Measurements from ENCODE around the gene FALEC. TPM values are rescaled to one million over a fixed set of nuclear protein-coding genes. Genes with fewer than 3 reads are reported as not detected.

FALEC gene
- polyA plus RNA-seq, 2 of the 4 experiments (the other 2 are of a cell fraction), result 0.36 to 0.80 TPM

DNA sequence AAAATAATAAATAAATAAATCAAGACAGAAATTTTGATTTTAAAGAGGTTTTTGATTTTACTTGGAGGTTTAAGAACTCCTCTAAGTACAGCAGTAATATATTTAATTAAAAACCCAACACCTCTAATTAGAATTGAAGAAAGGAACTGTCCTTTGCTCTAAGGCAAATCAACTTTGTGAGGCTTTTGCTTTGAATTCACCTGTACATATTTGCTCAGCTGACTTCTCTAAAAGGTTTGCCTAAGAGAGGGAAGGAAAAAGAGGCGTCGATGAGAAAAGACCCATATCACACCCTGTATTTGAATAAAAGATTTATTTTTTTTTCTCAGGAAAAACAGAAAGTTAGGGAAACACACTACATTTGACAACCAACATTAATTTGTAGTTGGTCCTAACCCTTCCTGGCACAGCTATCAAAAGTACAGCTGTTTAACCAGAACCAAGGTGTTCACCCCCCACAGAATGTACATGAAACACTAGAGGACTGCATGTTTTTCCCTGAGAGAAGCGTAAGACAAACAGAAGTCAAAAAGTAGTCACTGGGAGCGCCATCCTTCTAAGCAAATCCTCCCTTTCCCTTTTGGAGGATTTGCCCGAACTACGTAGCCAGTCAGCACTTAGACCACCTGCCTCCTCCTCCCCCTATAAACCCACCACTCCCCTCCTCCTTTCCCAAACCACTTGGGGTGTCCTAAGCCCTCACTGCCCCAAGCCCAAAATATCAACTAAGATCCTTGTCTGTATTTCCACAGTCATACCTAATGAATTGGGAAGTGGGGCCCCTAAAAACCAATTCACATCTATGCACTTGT is 58.9 kb downstream of the FALEC start:
- DNase-seq (ENCODE audit: low read depth in 1 of 2, low spot score in 1 of 2) (no peak), FAIRE-seq (no peak), ATAC-seq (no peak)
- POLR2A ChIA-PET, result interaction anchor here (6.3 kb wide), 1 partner anchor 11 kb away, joined by 201 read pairs; no protein-coding TSS in a partner anchor
- Histone ChIP-seq H3K27ac (peak overlapping the region; percentile 70 to 98; a peak in 4 of 6 replicates), H3K4me3 (peak overlapping the region; percentile 91), H3K4me2 (peak overlapping the region; percentile 74), H3K9me3 (no peaks in the 10 kb centered on the region), H3K4me1 (peaks cover 68% of the 10 kb centered on the region)
- WGBS (ENCODE audit: missing lambda C conversion rate), result 89% methylated on average over 6 of the region's 6 CpGs
- CTCF ChIA-PET, result interaction anchor here (1.7 to 7.4 kb wide), 5 partner anchors 11 to 56 kb away, joined by 4 to 140 read pairs (median 7); partner anchors contain the start of gene ENSA
- TF ChIP-seq FOSB (CRISPR knock-in tag; IDR thresholded peaks at IDR 0.05) (peak; percentile 85), RNF2 (IDR thresholded peaks at IDR 0.05; ENCODE audit: borderline replicate concordance, low read depth) (no peak), BHLHE40 (IDR thresholded peaks at IDR 0.05; ENCODE audit: low read depth, low read length) (no peak), JUN (IDR thresholded peaks at IDR 0.05) (0 out of 5 replicates have a peak, but pooled peaks of 1 of the 2 experiments have one; percentile 20), HOXB13 (CRISPR knock-in tag; IDR thresholded peaks at IDR 0.05; ENCODE audit: low read depth) (no peak), TFCP2L1 (CRISPR knock-in tag; IDR thresholded peaks at IDR 0.05) (peak; percentile 70; the same call in 1 of the 2 replicates), NPAS2 (CRISPR knock-in tag; IDR thresholded peaks at IDR 0.05; ENCODE audit: borderline replicate concordance) (no peak), CBX2 (IDR thresholded peaks at IDR 0.05; ENCODE audit: borderline replicate concordance, low read depth) (no peak), HEYL (CRISPR knock-in tag; IDR thresholded peaks at IDR 0.05) (no peak), NFE2L2 (conservative IDR thresholded peaks at IDR 0.05; ENCODE audit: low read length) (no peak), SREBF2 (IDR thresholded peaks at IDR 0.05) (no peak), HOXA7 (CRISPR knock-in tag; IDR thresholded peaks at IDR 0.05) (peak; percentile 91), CBX8 (IDR thresholded peaks at IDR 0.05) (no peak), PHF8 (IDR thresholded peaks at IDR 0.05; ENCODE audit: borderline replicate concordance, low read depth) (no peak), EP300 (IDR thresholded peaks at IDR 0.05) (no peak), EHF (CRISPR knock-in tag; IDR thresholded peaks at IDR 0.05) (peak; percentile 32; the same call in 1 of the 2 replicates), TP53 (CRISPR knock-in tag; IDR thresholded peaks at IDR 0.05) (peak; percentile 80; the same call in 1 of the 2 replicates), ZNF302 (CRISPR knock-in tag; IDR thresholded peaks at IDR 0.05) (no peak), RARB (CRISPR knock-in tag; IDR thresholded peaks at IDR 0.05) (peak; percentile 77; the same call in 1 of the 2 replicates)
- TF ChIP-seq, protein P1, sequence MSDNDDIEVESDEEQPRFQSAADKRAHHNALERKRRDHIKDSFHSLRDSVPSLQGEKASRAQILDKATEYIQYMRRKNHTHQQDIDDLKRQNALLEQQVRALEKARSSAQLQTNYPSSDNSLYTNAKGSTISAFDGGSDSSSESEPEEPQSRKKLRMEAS (IDR thresholded peaks at IDR 0.05), result no peak
- TF ChIP-seq, protein P2, sequence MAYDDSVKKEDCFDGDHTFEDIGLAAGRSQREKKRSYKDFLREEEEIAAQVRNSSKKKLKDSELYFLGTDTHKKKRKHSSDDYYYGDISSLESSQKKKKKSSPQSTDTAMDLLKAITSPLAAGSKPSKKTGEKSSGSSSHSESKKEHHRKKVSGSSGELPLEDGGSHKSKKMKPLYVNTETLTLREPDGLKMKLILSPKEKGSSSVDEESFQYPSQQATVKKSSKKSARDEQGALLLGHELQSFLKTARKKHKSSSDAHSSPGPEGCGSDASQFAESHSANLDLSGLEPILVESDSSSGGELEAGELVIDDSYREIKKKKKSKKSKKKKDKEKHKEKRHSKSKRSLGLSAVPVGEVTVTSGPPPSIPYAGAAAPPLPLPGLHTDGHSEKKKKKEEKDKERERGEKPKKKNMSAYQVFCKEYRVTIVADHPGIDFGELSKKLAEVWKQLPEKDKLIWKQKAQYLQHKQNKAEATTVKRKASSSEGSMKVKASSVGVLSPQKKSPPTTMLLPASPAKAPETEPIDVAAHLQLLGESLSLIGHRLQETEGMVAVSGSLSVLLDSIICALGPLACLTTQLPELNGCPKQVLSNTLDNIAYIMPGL (CRISPR knock-in tag; IDR thresholded peaks at IDR 0.05; ENCODE audit: borderline replicate concordance), result no peak
- TF ChIP-seq, protein P3, sequence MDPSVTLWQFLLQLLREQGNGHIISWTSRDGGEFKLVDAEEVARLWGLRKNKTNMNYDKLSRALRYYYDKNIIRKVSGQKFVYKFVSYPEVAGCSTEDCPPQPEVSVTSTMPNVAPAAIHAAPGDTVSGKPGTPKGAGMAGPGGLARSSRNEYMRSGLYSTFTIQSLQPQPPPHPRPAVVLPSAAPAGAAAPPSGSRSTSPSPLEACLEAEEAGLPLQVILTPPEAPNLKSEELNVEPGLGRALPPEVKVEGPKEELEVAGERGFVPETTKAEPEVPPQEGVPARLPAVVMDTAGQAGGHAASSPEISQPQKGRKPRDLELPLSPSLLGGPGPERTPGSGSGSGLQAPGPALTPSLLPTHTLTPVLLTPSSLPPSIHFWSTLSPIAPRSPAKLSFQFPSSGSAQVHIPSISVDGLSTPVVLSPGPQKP (IDR thresholded peaks at IDR 0.05; ENCODE audit: low read depth, low read length), result no peak
- TF ChIP-seq, protein P4, sequence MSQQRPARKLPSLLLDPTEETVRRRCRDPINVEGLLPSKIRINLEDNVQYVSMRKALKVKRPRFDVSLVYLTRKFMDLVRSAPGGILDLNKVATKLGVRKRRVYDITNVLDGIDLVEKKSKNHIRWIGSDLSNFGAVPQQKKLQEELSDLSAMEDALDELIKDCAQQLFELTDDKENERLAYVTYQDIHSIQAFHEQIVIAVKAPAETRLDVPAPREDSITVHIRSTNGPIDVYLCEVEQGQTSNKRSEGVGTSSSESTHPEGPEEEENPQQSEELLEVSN (IDR thresholded peaks at IDR 0.05; ENCODE audit: borderline replicate concordance, low read depth), result no peak
- TF ChIP-seq, protein P5, sequence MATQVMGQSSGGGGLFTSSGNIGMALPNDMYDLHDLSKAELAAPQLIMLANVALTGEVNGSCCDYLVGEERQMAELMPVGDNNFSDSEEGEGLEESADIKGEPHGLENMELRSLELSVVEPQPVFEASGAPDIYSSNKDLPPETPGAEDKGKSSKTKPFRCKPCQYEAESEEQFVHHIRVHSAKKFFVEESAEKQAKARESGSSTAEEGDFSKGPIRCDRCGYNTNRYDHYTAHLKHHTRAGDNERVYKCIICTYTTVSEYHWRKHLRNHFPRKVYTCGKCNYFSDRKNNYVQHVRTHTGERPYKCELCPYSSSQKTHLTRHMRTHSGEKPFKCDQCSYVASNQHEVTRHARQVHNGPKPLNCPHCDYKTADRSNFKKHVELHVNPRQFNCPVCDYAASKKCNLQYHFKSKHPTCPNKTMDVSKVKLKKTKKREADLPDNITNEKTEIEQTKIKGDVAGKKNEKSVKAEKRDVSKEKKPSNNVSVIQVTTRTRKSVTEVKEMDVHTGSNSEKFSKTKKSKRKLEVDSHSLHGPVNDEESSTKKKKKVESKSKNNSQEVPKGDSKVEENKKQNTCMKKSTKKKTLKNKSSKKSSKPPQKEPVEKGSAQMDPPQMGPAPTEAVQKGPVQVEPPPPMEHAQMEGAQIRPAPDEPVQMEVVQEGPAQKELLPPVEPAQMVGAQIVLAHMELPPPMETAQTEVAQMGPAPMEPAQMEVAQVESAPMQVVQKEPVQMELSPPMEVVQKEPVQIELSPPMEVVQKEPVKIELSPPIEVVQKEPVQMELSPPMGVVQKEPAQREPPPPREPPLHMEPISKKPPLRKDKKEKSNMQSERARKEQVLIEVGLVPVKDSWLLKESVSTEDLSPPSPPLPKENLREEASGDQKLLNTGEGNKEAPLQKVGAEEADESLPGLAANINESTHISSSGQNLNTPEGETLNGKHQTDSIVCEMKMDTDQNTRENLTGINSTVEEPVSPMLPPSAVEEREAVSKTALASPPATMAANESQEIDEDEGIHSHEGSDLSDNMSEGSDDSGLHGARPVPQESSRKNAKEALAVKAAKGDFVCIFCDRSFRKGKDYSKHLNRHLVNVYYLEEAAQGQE (IDR thresholded peaks at IDR 0.05), result no peak; the same call in 1 of the 2 replicates
- TF ChIP-seq, protein P6, sequence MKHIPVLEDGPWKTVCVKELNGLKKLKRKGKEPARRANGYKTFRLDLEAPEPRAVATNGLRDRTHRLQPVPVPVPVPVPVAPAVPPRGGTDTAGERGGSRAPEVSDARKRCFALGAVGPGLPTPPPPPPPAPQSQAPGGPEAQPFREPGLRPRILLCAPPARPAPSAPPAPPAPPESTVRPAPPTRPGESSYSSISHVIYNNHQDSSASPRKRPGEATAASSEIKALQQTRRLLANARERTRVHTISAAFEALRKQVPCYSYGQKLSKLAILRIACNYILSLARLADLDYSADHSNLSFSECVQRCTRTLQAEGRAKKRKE (CRISPR knock-in tag; IDR thresholded peaks at IDR 0.05; ENCODE audit: low read depth), result no peak
- TF ChIP-seq, protein P7, sequence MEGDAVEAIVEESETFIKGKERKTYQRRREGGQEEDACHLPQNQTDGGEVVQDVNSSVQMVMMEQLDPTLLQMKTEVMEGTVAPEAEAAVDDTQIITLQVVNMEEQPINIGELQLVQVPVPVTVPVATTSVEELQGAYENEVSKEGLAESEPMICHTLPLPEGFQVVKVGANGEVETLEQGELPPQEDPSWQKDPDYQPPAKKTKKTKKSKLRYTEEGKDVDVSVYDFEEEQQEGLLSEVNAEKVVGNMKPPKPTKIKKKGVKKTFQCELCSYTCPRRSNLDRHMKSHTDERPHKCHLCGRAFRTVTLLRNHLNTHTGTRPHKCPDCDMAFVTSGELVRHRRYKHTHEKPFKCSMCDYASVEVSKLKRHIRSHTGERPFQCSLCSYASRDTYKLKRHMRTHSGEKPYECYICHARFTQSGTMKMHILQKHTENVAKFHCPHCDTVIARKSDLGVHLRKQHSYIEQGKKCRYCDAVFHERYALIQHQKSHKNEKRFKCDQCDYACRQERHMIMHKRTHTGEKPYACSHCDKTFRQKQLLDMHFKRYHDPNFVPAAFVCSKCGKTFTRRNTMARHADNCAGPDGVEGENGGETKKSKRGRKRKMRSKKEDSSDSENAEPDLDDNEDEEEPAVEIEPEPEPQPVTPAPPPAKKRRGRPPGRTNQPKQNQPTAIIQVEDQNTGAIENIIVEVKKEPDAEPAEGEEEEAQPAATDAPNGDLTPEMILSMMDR (IDR thresholded peaks at IDR 0.05), result no peak
- TF ChIP-seq, protein P8, sequence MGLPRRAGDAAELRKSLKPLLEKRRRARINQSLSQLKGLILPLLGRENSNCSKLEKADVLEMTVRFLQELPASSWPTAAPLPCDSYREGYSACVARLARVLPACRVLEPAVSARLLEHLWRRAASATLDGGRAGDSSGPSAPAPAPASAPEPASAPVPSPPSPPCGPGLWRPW (IDR thresholded peaks at IDR 0.05), result no peak
